ENCODE results near the gene FLT3. TPM values are rescaled to one million over a fixed set of nuclear protein-coding genes. Genes with fewer than 3 reads are reported as not detected.
A peak's percentile ranks its signal among the peaks of the same experiment; 100 is the strongest.
"Not testable (repeated sequence)": the region's sequence is repeated elsewhere in the genome, so short reads cannot be mapped to it uniquely, and the experiment has no call there.

Gene FLT3
- polyA plus RNA-seq, 1 of the 3 experiments (the other 2 are of a cell fraction) = not detected

GRCh38 chr13:28141542-28141941 lies 41.2 kb upstream of the FLT3 start:
- DNase-seq; H3K9me3 ChIP-seq; H3F3A ChIP-seq (replicated peaks; ENCODE audit: insufficient read depth); CTCF ChIA-PET; H3K4me2 ChIP-seq; H3K9me2 ChIP-seq; H2AFZ ChIP-seq (ENCODE audit: low read depth); H3K27me3 ChIP-seq (ENCODE audit: insufficient read depth); POLR2A ChIA-PET; H3K4me1 ChIP-seq (ENCODE audit: control insufficient read depth in 1 of 2, insufficient read depth in 2 of 2, low read depth in 1 of 2, low read length in 1 of 2); H3K4me3 ChIP-seq (ENCODE audit: low read depth in 2 of 2, low read length in 1 of 2); H3K9ac ChIP-seq; H3K27ac ChIP-seq (ENCODE audit: low read depth in 2 of 2, low read length in 1 of 2); H3K36me3 ChIP-seq (replicated peaks in 1 of 2; ENCODE audit: control insufficient read depth in 1 of 2, insufficient read depth in 2 of 2, low read length in 1 of 2): not testable (repeated sequence)
- peaks cover 67% of the 10 kb centered on the region for H4K20me1 ChIP-seq (ENCODE audit: insufficient read depth)
- WGBS (ENCODE audit: low lambda C conversion rate) = 96% methylated on average over 10 of the region's 10 CpGs
- peaks cover 84% of the 10 kb centered on the region for H3K79me2 ChIP-seq (ENCODE audit: insufficient read depth)

- peak overlapping the region; percentile 84 for H3K4me2 ChIP-seq
- TF ChIP-seq MAX (IDR thresholded peaks at IDR 0.05; ENCODE audit: low read depth) (no peak), RFX5 (IDR thresholded peaks at IDR 0.05; ENCODE audit: low read length) (no peak), CHD2 (IDR thresholded peaks at IDR 0.05; ENCODE audit: low read length, partially characterized antibody) (no peak), SIN3A (IDR thresholded peaks at IDR 0.05; ENCODE audit: borderline replicate concordance, low read depth, low read length) (no peak), FOSL2 (IDR thresholded peaks at IDR 0.05; ENCODE audit: borderline replicate concordance, low read depth) (no peak), MEF2A (IDR thresholded peaks at IDR 0.05; ENCODE audit: borderline replicate concordance, low read depth) (no peak), REST (IDR thresholded peaks at IDR 0.05; ENCODE audit: low read depth, low read length) (no peak), EZH2phosphoT487 (IDR thresholded peaks at IDR 0.05; ENCODE audit: borderline replicate concordance, low read depth) (no peak), NFIC (IDR thresholded peaks at IDR 0.05; ENCODE audit: borderline replicate concordance) (no peak), USF1 (IDR thresholded peaks at IDR 0.05; ENCODE audit: borderline replicate concordance, low read depth) (no peak), TEAD4 (IDR thresholded peaks at IDR 0.05; ENCODE audit: borderline replicate concordance, insufficient read depth) (no peak), CTCF (IDR thresholded peaks at IDR 0.05) (no peak), GABPA (IDR thresholded peaks at IDR 0.05; ENCODE audit: low read depth) (no peak)
- H3K9me2 ChIP-seq = no peaks in the 10 kb centered on the region
- H2AFZ ChIP-seq (ENCODE audit: low read depth) = no peak overlapping the region
- H3K4me3 ChIP-seq (ENCODE audit: low read depth in 2 of 2, low read length in 1 of 2) = peak overlapping the region; percentile 77 to 88; a peak in 2 of 4 replicates
- H3F3A ChIP-seq (replicated peaks; ENCODE audit: insufficient read depth) = peaks cover 7% of the 10 kb centered on the region
- DNase-seq = no peak
- ChIA-PET POLR2A (no interaction called here), CTCF (no interaction called here)
- H3K36me3 ChIP-seq (replicated peaks in 1 of 2; ENCODE audit: control insufficient read depth in 1 of 2, insufficient read depth in 2 of 2, low read length in 1 of 2) = no peaks in the 10 kb centered on the region
- 87% methylated on average over 10 of the region's 10 CpGs for WGBS (ENCODE audit: low lambda C conversion rate)
- no peaks in the 10 kb centered on the region for H3K27me3 ChIP-seq (ENCODE audit: insufficient read depth)
- peaks cover 0 to 6% of the 10 kb centered on the region in 2 experiments; a peak in 3 of 4 replicates for H3K4me1 ChIP-seq (ENCODE audit: control insufficient read depth in 1 of 2, insufficient read depth in 2 of 2, low read depth in 1 of 2, low read length in 1 of 2)
- no peaks in the 10 kb centered on the region for H3K9me3 ChIP-seq
- no peak overlapping the region; the same call in 1 of the 2 replicates for H3K9ac ChIP-seq
- peaks cover 75% of the 10 kb centered on the region for H3K79me2 ChIP-seq (ENCODE audit: insufficient read depth)
- peak overlapping the region in 1 of 2 experiments; percentile 94; a peak in 1 of 4 replicates for H3K27ac ChIP-seq (ENCODE audit: low read depth in 2 of 2, low read length in 1 of 2)
- peaks cover 59% of the 10 kb centered on the region for H4K20me1 ChIP-seq (ENCODE audit: insufficient read depth)
Measured at GRCh38 chr13:28140433-28141125, 40.2 kb upstream of the FLT3 start.
